HG03442 (cell line): ENCODE measurements around the gene PZP.
"Not testable (repeated sequence)": the region's sequence is repeated elsewhere in the genome, so short reads cannot be mapped to it uniquely, and the experiment has no call there.

Experiments used
- ATAC-seq: cut with Tn5 transposase; IDR thresholded peaks from one replicate; pipeline ENCODE4 v1.9.1; 2021; ENCODE audit warnings: mild to moderate bottlenecking, moderate library complexity; ENCODE audit not compliant: unreplicated experiment

PZP gene

GRCh38 chr12:9208229-9208628 is at the start of gene PZP:
PZP (minus strand) TSS chr12:9208395; CDS start chr12:9208341, 54 bp downstream.
- ATAC-seq, result no peak

DNA sequence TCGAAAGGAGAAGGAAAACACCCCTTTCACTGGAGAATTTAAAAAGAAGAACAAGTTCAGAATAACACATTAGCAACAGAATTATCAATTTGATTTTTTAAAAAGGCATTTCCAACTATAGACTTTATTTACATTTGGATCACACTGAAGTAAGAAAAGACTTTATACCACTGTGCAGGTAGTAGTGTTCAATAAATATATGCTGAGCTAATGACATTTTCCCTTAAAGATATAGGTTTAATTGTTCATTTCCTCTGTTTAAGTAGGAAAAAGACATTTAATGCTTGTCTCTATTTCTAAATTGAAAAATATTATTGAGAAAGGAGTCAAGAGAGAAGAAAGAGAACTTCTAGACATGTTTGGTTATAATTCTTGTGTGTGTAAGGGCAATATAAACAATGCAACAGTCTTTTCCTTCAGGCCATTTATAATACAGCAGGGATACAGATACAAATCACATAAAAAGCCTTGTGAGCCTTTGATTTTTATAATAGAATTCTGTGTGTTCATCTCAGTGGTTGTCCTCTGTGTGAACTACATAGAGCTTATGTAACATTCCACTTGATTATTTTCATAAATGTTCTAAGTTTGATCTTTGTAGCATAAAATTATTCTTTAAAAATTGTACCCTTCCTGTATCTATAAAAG is 48.7 kb upstream of the PZP start:
- ATAC-seq, result no peak

- no peak for ATAC-seq
Observed at GRCh38 chr12:9256341-9256740, 48.1 kb upstream of the PZP start.

DNA sequence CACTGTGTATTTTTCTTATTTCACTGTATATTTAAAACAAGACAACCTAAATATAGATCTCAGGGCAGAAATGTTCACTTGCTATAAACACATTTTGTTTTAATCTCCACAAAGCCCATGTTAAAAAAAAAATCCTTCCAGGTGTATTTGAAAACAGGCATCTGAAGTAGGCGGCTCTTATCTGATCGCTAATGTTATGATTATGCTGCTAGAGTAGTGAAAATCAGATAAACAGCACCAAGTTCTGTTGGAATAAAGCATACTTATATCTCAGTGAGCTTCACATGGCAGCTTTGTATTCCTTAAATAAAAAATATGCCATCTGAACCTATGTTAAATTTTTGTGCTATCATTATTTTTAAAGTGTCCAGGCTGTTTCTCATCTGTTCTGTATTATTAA is 47.6 kb upstream of the PZP start:
- ATAC-seq, result no peak

- no peak for ATAC-seq
Observed at GRCh38 chr12:9253464-9253863, 45.3 kb upstream of the PZP start.

DNA sequence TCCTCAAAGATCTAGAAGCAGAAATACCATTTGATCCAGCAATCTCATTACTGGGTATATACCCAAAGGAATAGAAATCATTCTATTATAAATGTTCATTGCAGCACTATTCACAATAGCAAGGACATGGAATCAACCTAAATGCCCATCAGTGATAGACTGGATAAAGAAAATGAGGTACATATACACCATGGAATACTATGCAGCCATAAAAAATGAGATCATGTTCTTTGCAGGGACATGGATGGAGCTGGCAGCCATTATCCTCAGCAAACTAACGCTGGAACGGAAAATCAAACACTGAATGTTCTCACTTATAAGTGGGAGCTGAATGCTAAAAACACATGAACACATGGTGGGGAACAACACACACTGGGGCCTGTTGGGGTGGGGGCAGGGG is 44.6 kb upstream of the PZP start:
- not testable (repeated sequence) for ATAC-seq

DNA sequence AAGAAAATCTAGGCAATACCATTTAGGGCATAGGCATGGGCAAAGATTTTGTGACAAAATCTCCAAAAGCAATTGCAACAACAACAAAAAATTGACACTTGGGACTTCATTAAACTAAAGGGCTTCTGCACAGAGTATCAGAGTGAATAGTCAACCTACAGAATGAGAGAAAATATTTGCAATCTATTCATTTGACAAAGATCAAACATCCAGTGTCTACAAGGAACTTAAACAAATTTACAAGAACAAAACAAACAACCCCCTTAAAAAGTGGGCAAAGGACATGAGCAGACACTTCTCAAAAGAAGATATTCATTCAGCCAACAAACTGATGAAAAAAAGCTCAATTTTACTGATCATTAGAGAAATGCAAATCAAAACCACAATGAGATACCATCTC is 44.1 kb upstream of the PZP start:
- no peak for ATAC-seq

DNA sequence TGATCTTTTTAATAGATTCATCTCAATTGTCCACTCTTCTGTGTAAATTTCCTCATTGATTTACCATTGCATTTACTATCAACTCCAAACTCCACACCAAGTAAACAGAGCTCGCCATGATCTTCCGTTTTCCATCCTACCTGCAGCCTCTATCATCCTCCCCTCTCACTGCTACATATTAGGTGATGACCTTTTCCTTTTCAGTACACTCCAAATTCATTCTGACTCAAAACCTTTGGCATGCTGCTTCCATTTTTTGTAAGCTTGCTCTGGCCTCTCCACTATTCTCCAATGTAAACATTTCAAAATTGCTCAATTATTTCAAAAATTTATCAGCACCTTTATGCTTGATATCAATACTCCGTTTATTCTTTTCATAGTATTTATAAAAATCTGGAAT is 40.2 kb upstream of the PZP start:
- no peak for ATAC-seq

GRCh38 chr12:9244894-9245293 is 36.7 kb upstream of the PZP start:
- ATAC-seq, result peak; percentile 92

GRCh38 chr12:9243999-9244649 is 35.9 kb upstream of the PZP start:
- ATAC-seq, result no peak

DNA sequence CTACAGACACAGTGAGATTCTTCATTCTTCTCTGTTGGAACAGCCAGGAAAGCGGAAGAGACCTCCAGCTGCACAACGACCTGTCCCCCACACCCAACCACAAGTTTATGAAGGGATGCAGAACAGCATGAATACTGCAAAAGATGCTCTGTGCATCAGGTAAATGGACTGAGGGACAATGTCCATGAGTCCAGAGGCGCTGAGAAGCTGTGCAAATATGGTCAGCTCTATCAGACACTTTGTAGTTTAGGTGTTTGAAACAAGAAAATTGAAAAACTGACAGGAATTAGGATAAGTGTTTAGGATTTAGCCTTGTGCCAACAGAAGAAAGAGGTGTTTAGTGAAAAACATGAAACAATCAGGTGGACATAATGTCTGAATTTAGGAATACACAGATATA is 33.1 kb upstream of the PZP start:
- ATAC-seq, result no peak

GRCh38 chr12:9240776-9241175 is 32.6 kb upstream of the PZP start:
- ATAC-seq, result no peak

GRCh38 chr12:9240004-9240635 is 31.9 kb upstream of the PZP start:
- ATAC-seq, result not testable (repeated sequence)

- no peak for ATAC-seq
Observed at GRCh38 chr12:9237286-9237685, 29.1 kb upstream of the PZP start.

DNA sequence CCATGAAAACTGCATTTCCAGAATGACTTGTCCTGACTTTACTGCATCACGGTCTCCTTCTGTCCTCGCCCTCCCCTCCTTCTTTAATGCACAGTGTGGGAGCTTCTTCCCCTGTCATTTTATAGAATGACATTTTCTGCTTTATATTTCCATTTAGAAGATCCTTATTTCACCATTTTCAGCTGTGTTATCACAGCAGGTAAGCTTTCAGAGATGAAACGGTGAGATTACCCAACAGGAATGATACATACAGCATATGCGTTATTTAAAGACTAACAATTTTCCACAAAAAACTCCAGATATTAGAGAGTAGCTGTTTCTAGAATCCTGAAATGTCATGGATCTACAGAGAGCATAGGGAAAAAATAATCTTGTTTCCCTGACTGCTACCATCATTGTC is 27.3 kb upstream of the PZP start:
- ATAC-seq, result no peak

DNA sequence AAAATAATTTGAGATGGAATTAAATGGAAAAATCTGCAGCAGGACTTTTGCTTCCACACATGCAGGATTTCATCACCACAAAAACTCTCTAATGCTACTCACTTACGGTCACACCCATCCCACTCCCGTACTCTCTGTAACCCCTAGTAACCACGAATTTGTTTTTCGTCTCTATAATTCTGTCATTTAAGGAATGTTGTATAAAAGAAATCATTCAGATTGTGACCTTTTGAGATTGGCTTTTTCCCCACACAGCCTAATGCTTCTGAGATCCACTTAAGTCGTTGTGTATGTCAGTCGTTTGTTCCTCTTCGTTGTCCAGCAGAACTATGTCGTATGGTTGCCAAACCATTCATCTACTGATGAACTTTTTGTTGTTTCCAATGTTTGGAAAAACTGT is 19.8 kb upstream of the PZP start:
- ATAC-seq, result no peak

DNA sequence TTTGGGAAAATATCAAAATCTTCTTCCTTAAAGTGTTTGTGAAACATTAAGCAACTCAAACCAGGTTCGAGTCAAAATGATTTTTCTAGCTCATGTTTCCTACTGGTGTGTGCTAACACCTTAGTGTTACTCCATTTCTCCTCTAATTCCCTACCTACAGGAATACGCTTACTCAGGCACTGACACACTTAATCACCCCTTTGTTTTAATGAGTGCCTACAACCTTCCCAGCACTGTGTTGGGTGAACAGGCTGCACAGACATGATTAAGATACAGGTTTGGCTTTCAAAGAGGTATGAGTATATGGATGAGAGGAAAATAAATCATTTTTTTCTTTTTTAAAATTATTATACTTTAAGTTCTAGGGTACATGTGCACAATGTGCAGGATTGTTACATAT is 15.6 kb upstream of the PZP start:
- no peak for ATAC-seq

- no peak for ATAC-seq
Observed at GRCh38 chr12:9221483-9221882, 13.3 kb upstream of the PZP start.

DNA sequence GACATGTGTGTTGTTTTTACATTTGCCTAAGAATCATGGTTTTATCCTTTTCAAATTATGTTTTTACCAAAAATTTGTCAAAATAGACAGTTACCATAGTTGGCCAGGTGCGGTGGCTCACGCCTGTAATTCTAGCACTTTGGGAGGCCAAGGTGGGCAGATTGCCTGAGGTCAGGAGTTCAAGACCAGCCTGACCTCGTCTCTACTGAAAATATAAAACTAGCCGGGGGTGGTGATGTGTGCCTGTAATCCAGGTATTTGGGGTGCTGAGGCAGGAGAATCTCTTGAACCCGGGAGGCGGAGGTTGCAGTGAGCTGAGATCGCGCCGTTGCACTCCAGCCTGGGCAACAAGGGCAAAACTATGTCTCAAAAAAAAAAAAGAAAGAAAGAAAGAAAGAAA is 12.8 kb upstream of the PZP start:
- ATAC-seq, result not testable (repeated sequence)

DNA sequence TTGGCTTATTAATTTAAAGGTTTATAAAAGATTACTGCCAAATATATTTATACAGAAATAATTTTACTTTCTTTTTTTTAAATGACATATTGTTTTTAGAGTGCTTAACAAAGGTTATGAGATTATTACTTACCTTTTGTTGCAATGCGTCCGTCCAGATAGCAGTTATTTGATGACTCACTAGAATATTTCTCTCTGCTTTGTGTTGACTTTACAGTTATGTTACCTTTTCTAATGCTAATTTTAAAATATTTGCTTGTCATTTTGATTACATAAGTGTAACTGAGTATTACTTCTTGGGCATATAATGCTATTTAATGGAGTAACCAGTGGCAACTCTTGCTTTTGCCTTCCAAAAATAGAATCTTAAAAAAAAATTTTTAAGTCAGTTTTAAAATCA is 6.3 kb upstream of the PZP start:
- ATAC-seq, result no peak

- no peak for ATAC-seq
Observed at GRCh38 chr12:9211687-9212086, 3.5 kb upstream of the PZP start.

- no peak for ATAC-seq
Observed at GRCh38 chr12:9204380-9204779, 3.8 kb downstream of the PZP start.
